PC-9 (cell line): ENCODE measurements around the gene PDK4.

ENCODE experiments used
- CTCF ChIP-seq: fragments of 200-600 bp; sonication (generic); conservative IDR thresholded peaks from 2 replicates; pipeline ENCODE4 v1.6.1; 2017; ENCODE audit warnings: mixed run types, antibody characterized with exemption, mild to moderate bottlenecking, moderate library complexity
- EZH2 ChIP-seq: fragments of 200-600 bp; sonication (generic); IDR thresholded peaks from 2 replicates; pipeline ENCODE4 v1.8.0; 2017; ENCODE audit warnings: antibody characterized with exemption, low read depth

- TF ChIP-seq EZH2 (no peak), CTCF (no peak)
Measured at GRCh38 chr7:95539426-95539825, 56.9 kb downstream of the PDK4 start.
